Ishikawa (cell line): ENCODE measurements around the gene CCSER2.

Experiments used
- NFIC ChIP-seq: IDR thresholded peaks from 2 replicates; pipeline ENCODE4 v1.6.1; 2012
- RAD21 ChIP-seq: IDR thresholded peaks from 2 replicates; pipeline ENCODE4 v1.6.1; 2012; ENCODE audit warnings: low read depth

DNA sequence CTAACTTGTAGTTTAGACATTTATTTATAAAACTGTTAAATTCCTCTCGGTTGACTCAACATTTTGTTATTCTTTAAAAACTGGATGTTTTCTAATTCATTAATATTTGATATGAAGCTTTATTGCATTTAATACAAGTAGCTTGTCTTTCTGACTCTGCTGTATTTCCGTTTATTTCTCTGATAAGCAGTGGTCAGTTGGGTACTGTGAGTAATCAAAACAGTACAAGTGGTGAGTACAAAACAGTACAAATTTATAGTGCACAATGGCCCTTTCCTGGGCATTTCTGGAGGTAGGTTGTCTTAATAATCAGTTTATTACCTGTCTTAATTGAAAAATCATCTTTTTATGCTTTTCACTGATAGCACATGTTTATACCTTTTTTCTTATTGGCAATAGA, 182.7 kb downstream of the CCSER2 start:
- TF ChIP-seq RAD21 (no peak), NFIC (no peak)
